HepG2 (cell line): ENCODE measurements around the gene DNAAF8.

Experiments
- ADNP ChIP-seq: sonication (generic); formaldehyde crosslinking; IDR thresholded peaks from 2 replicates; pipeline ENCODE4 v1.4.0; 2020; ENCODE audit warnings: missing genetic modification reagents
- TF ChIP-seq, protein P1 (sequence below): sonication (generic); formaldehyde crosslinking; IDR thresholded peaks from 2 replicates; pipeline ENCODE4 v1.4.0; 2020; ENCODE audit warnings: missing genetic modification reagents

- TF ChIP-seq, protein P1, sequence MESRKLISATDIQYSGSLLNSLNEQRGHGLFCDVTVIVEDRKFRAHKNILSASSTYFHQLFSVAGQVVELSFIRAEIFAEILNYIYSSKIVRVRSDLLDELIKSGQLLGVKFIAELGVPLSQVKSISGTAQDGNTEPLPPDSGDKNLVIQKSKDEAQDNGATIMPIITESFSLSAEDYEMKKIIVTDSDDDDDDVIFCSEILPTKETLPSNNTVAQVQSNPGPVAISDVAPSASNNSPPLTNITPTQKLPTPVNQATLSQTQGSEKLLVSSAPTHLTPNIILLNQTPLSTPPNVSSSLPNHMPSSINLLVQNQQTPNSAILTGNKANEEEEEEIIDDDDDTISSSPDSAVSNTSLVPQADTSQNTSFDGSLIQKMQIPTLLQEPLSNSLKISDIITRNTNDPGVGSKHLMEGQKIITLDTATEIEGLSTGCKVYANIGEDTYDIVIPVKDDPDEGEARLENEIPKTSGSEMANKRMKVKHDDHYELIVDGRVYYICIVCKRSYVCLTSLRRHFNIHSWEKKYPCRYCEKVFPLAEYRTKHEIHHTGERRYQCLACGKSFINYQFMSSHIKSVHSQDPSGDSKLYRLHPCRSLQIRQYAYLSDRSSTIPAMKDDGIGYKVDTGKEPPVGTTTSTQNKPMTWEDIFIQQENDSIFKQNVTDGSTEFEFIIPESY (CRISPR knock-in tag) = no peak
- 0 out of 2 replicates have a peak, but pooled peaks have one; percentile 25 for TF ChIP-seq ADNP (CRISPR knock-in tag)
Measured at GRCh38 chr16:4734063-4734729, at the start of gene DNAAF8, which contains the start of gene ANKS3.
